ENCODE measurements around the gene PLA2G4E. TPM values are rescaled to one million over a fixed set of nuclear protein-coding genes. Genes with fewer than 3 reads are reported as not detected.

The PLA2G4E gene
- total RNA-seq, 1 donor from 2014 or later: 8.8 TPM

DNA sequence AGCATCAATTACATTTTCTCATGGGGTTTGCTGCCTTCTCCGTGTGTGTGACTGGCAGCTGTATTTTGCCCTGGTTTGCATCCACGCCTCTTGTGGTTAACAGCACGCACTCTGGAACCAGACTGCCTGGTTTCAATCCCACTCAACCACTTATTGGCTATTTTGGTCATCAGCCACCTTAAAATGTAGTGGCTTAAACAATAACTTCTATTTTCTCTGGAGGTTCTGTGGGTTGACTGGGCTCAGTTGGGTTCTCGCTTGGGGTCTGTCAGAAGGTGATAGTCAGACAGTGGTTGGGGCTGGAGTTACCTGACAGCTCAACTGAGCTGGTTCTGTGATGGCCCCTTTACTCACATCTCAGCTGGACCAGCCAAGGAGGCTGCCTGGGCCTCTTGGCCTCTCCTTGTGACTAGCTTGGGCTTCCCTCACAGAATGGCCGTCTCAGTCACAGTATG lies 85.2 kb downstream of the PLA2G4E start:
- TF ChIP-seq POLR2A (IDR thresholded peaks at IDR 0.05) (no peak), POLR2AphosphoS5 (IDR thresholded peaks at IDR 0.05; ENCODE audit: insufficient read depth in 1 of 2, low read depth in 1 of 2) (no peak), CTCF (IDR thresholded peaks at IDR 0.05) (no peak)
- H3K27me3 ChIP-seq: no peaks in the 10 kb centered on the region
- H3K4me1 ChIP-seq: peaks cover 74% of the 10 kb centered on the region
- DNase-seq (ENCODE audit: extremely low spot score in 2 of 2): no peak
- no peak overlapping the region for H3K4me3 ChIP-seq
- H3K36me3 ChIP-seq: no peaks in the 10 kb centered on the region
- no peaks in the 10 kb centered on the region for H3K9me3 ChIP-seq
- peak overlapping the region; percentile 65 for H3K27ac ChIP-seq
- intact Hi-C loops (cut with DNase I): no loop called here

DNA sequence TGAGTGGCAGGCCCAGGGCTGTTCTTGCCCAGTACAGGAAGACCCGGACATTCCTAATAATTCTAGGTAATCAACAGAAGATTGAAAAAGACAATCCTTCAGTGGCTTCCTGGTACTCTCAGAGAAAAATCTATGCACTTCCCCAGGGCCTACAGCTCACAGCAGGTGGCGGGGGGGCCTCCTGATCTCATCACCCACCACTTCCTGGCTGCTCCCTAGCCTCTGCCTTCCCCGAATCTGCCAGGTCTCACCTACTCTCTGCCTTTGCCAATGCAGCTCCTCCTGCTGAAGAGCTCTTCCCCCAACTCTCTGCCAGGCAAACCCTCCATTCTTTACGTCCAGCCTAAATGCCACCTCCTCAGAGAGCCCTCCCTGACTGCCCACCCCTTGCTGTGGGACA lies 86.0 kb downstream of the PLA2G4E start:
- DNase-seq (ENCODE audit: extremely low spot score in 2 of 2): no peak
- peak overlapping the region; percentile 65 for H3K27ac ChIP-seq
- H3K9me3 ChIP-seq: no peaks in the 10 kb centered on the region
- no peaks in the 10 kb centered on the region for H3K36me3 ChIP-seq
- intact Hi-C loops (cut with DNase I): no loop called here
- H3K4me3 ChIP-seq: no peak overlapping the region
- peaks cover 74% of the 10 kb centered on the region for H3K4me1 ChIP-seq
- TF ChIP-seq POLR2A (IDR thresholded peaks at IDR 0.05) (no peak), POLR2AphosphoS5 (IDR thresholded peaks at IDR 0.05; ENCODE audit: insufficient read depth in 1 of 2, low read depth in 1 of 2) (peak in 1 of 2 donors; percentile 21)
- H3K27me3 ChIP-seq: no peaks in the 10 kb centered on the region

DNA sequence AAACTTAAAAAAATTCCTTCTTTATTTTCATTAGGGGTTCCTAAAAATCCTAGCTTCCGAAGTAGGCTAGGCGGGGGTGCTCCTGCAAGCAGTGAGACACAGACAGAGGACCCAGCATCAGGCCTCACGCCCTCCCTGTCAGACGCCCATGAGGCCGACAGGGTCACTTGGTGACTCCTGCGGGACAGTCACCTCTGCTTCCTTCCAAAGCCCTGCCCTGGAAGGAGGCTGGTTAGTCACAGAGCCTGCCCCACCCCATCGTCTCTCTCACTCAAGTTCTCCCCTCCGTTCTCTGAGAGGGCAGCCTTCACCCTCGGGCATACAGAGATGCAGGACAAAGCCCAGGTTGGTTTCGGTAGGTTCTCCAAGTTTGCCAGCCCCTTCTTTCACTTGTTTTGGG lies 87.1 kb downstream of the PLA2G4E start:
- DNase-seq (ENCODE audit: extremely low spot score in 2 of 2): no peak
- H3K4me3 ChIP-seq: no peak overlapping the region
- H3K27ac ChIP-seq: peak overlapping the region; percentile 65
- TF ChIP-seq POLR2AphosphoS5 (IDR thresholded peaks at IDR 0.05; ENCODE audit: insufficient read depth in 1 of 2, low read depth in 1 of 2): no peak
- no peak for TF ChIP-seq POLR2A (IDR thresholded peaks at IDR 0.05)
- no peak for TF ChIP-seq CTCF (IDR thresholded peaks at IDR 0.05)
- intact Hi-C loops (cut with DNase I): no loop called here
- H3K27me3 ChIP-seq: no peaks in the 10 kb centered on the region
- no peaks in the 10 kb centered on the region for H3K36me3 ChIP-seq
- H3K4me1 ChIP-seq: peaks cover 84% of the 10 kb centered on the region
- H3K9me3 ChIP-seq: no peaks in the 10 kb centered on the region

DNA sequence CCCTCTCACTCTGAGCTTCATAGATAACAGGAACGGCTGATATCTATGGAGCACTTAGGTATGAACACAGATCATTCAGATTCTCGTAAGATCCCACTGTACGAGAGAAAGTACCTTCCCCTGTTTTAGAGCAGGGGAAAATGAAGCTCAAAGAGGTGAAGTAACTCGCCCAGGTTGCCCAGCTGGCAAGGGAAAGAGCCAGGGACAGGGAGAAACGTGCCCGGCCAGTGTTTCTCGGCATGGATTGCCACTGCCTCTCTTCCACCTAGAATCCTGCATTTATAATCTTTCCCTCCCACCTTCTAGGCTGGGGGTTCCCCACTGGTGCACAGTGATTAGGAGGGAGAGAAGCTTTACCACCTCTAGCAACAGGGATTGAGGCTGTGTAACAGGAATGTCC lies 87.5 kb downstream of the PLA2G4E start:
- intact Hi-C loops (cut with DNase I): no loop called here
- H3K9me3 ChIP-seq: no peaks in the 10 kb centered on the region
- H3K36me3 ChIP-seq: no peaks in the 10 kb centered on the region
- no peaks in the 10 kb centered on the region for H3K27me3 ChIP-seq
- peaks cover 87% of the 10 kb centered on the region for H3K4me1 ChIP-seq
- no peak overlapping the region for H3K4me3 ChIP-seq
- no peak for DNase-seq (ENCODE audit: extremely low spot score in 2 of 2)
- no peak for TF ChIP-seq POLR2AphosphoS5 (IDR thresholded peaks at IDR 0.05; ENCODE audit: insufficient read depth in 1 of 2, low read depth in 1 of 2)
- TF ChIP-seq POLR2A (IDR thresholded peaks at IDR 0.05): no peak
- no peak for TF ChIP-seq CTCF (IDR thresholded peaks at IDR 0.05)
- peak overlapping the region; percentile 65 for H3K27ac ChIP-seq

GRCh38 chr15:41932511-41933289 lies 88.1 kb downstream of the PLA2G4E start:
- intact Hi-C loops (cut with DNase I): no loop called here
- TF ChIP-seq CTCF (IDR thresholded peaks at IDR 0.05): no peak
- no peak for TF ChIP-seq POLR2AphosphoS5 (IDR thresholded peaks at IDR 0.05; ENCODE audit: insufficient read depth in 1 of 2, low read depth in 1 of 2)
- no peak for TF ChIP-seq POLR2A (IDR thresholded peaks at IDR 0.05)
- Histone ChIP-seq H3K27ac (peak overlapping the region; percentile 65), H3K27me3 (no peaks in the 10 kb centered on the region), H3K4me1 (peaks cover 83% of the 10 kb centered on the region), H3K4me3 (no peak overlapping the region), H3K9me3 (no peaks in the 10 kb centered on the region), H3K36me3 (no peaks in the 10 kb centered on the region)
- DNase-seq (ENCODE audit: extremely low spot score in 2 of 2): no peak
